DND-41 (cell line): ENCODE measurements around the gene MORN5.

Source experiments
- ATAC-seq: fragments of 200-7000 bp; cut with Tn5 transposase; 3 replicates; pipeline ENCODE4 v1.9.1; 2021; ENCODE audit warnings: low read depth; ENCODE audit not compliant: insufficient read depth
- DNase-seq: peaks from one replicate; pipeline ENCODE4 v3.0.0-alpha.2; 2020
- H2AFZ ChIP-seq: 2 replicates; pipeline ENCODE4 v1.6.0; 2012; ENCODE audit warnings: low read depth, low read length
- H3K27ac ChIP-seq: 2 replicates; pipeline ENCODE4 v1.5.1; 2012; ENCODE audit warnings: low read length, inconsistent platforms
- H3K27me3 ChIP-seq: fragments of 200-600 bp; sonication (generic); 2 replicates; pipeline ENCODE4 v1.6.0; 2012; ENCODE audit warnings: low read length, mild to moderate bottlenecking, inconsistent platforms; ENCODE audit not compliant: insufficient read depth, poor library complexity
- H3K36me3 ChIP-seq: 2 replicates; pipeline ENCODE4 v1.5.1; 2012; ENCODE audit warnings: low read length, inconsistent platforms; ENCODE audit not compliant: insufficient read depth
- H3K4me1 ChIP-seq: 2 replicates; pipeline ENCODE4 v1.5.1; 2012; ENCODE audit warnings: mild to moderate bottlenecking, low read length; ENCODE audit not compliant: insufficient read depth
- H3K4me2 ChIP-seq: 2 replicates; pipeline ENCODE4 v1.6.0; 2012; ENCODE audit warnings: mild to moderate bottlenecking, moderate library complexity, low read length, inconsistent platforms; ENCODE audit not compliant: insufficient read depth
- H3K4me3 ChIP-seq, 2 experiments: fragments of 200-600 bp in 1 of 2; shearing (Covaris generic) in 1 of 2; 2 replicates each; pipeline ENCODE4 v1.5.1; 2012 to 2016; ENCODE audit warnings: inconsistent platforms in 2 of 2, low read length in 2 of 2, mild to moderate bottlenecking in 2 of 2, low read depth in 1 of 2, moderate library complexity in 1 of 2
- H3K79me2 ChIP-seq: 2 replicates; pipeline ENCODE4 v1.6.0; 2012; ENCODE audit warnings: low read length, inconsistent platforms; ENCODE audit not compliant: insufficient read depth
- H3K9ac ChIP-seq: 2 replicates; pipeline ENCODE4 v1.6.0; 2012; ENCODE audit warnings: low read depth, mild to moderate bottlenecking, inconsistent platforms, low read length, moderate library complexity
- H3K9me3 ChIP-seq: 2 replicates; pipeline ENCODE4 v1.5.1; 2012; ENCODE audit warnings: low read length, moderate library complexity, mild to moderate bottlenecking, inconsistent platforms; ENCODE audit not compliant: insufficient read depth, severe bottlenecking
- H4K20me1 ChIP-seq: 2 replicates; pipeline ENCODE4 v1.6.0; 2012; ENCODE audit warnings: low read length; ENCODE audit not compliant: insufficient read depth
- CTCF ChIP-seq: IDR thresholded peaks from 2 replicates; pipeline ENCODE4 v1.5.1; 2012; ENCODE audit warnings: borderline replicate concordance, low read length, moderate library complexity, mild to moderate bottlenecking; ENCODE audit not compliant: poor library complexity, severe bottlenecking; ENCODE audit errors: extremely low read depth
- EZH2 ChIP-seq: IDR thresholded peaks from 3 replicates; pipeline ENCODE4 v1.6.1; 2012; ENCODE audit warnings: borderline replicate concordance, low read depth, mild to moderate bottlenecking, moderate library complexity, low read length, inconsistent platforms; ENCODE audit not compliant: severe bottlenecking

MORN5 gene

DNA sequence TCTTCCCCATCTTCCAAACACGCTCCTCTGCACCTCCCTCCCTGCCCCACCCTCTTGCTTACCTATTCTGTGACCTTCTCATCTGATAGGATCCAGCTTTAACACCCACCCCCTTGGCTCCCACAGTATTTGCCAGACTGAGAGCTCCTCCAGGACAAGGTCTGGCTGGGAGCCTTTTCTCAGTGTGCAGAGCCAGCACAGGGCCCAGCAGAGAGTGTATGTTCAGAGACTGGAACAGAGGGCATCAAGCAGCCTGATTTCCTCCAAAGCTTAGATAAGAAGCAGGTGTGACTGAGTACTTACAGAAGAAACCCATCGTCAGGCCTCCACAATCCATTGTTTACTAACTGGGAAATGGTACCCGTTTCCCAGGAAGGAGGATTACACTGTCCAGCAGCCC is 42.4 kb downstream of the MORN5 start:
- Histone ChIP-seq H4K20me1 (0 out of 2 replicates have a peak, but pooled peaks cover 3% of the 10 kb centered on the region), H3K79me2 (no peaks in the 10 kb centered on the region), H3K4me3 (no peak overlapping the region), H2AFZ (no peak overlapping the region), H3K27ac (no peak overlapping the region), H3K4me2 (no peak overlapping the region), H3K36me3 (no peaks in the 10 kb centered on the region), H3K4me1 (no peaks in the 10 kb centered on the region), H3K27me3 (no peaks in the 10 kb centered on the region), H3K9ac (no peak overlapping the region), H3K9me3 (no peaks in the 10 kb centered on the region)
- no peak for ATAC-seq
- no peak for DNase-seq
- TF ChIP-seq CTCF (no peak), EZH2 (no peak)

DNA sequence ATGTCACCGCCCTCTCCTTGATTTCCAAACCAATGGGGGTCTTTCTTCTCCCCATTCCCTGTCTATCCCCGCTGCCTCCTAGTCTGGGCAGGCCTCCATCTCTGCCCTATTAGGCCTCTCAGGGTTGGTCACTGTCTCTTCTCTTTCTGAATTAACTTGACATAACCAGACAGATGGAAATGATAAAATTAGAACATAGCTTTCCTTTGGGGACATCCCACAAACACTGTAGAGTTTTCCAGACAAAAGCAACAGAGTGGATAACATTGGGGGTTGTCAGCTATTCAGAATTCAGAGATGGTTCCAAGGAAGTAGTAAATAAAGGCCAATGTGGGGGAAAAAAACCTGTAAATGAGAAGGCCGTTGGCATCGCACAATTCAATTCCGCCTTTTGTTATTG is 44.3 kb downstream of the MORN5 start:
- no peak for DNase-seq

DNA sequence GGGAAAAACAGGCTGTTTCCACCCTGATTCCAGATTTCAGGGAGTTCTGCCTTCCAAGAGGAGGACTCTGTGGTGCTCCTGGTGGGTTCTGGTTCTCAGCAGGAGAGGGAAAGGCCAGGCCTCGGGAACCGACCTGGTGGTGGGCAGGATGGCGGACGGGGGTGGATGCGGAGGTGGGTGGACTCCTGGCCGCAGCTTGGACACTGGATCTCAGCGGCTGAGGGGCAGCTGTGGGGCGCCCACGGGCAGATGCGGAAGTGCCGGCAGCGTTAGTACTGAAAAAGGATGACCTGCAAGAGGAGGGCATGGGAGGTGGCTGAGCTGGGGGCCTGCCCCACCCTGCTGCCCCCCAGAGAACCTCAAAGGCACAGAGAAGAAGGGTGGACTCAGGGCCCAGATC is 44.8 kb downstream of the MORN5 start:
- TF ChIP-seq EZH2 (no peak), CTCF (no peak)
- ATAC-seq (no peak), DNase-seq (no peak)
- Histone ChIP-seq H2AFZ (no peak overlapping the region), H3K36me3 (no peaks in the 10 kb centered on the region), H3K27ac (no peak overlapping the region), H3K79me2 (no peaks in the 10 kb centered on the region), H3K4me2 (no peak overlapping the region), H3K4me1 (no peaks in the 10 kb centered on the region), H3K27me3 (peaks cover under 1% of the 10 kb centered on the region), H4K20me1 (0 out of 2 replicates have a peak, but pooled peaks cover 3% of the 10 kb centered on the region), H3K9ac (no peak overlapping the region), H3K9me3 (no peaks in the 10 kb centered on the region), H3K4me3 (no peak overlapping the region)

More for the DNA sequence above, 44.3 kb downstream of the MORN5 start:
- Histone ChIP-seq H3K9ac (no peak overlapping the region), H3K27me3 (no peaks in the 10 kb centered on the region), H3K36me3 (no peaks in the 10 kb centered on the region), H3K27ac (no peak overlapping the region), H3K4me1 (no peaks in the 10 kb centered on the region), H3K79me2 (no peaks in the 10 kb centered on the region), H4K20me1 (0 out of 2 replicates have a peak, but pooled peaks cover 3% of the 10 kb centered on the region), H2AFZ (no peak overlapping the region), H3K4me2 (no peak overlapping the region), H3K4me3 (no peak overlapping the region), H3K9me3 (no peaks in the 10 kb centered on the region)
- ATAC-seq: no peak
- no peak for TF ChIP-seq CTCF
- TF ChIP-seq EZH2: no peak

- Histone ChIP-seq H2AFZ (no peak overlapping the region), H3K4me3 (no peak overlapping the region), H3K9ac (no peak overlapping the region), H3K27me3 (peaks cover 2% of the 10 kb centered on the region), H3K36me3 (no peaks in the 10 kb centered on the region), H3K27ac (no peak overlapping the region), H3K4me1 (no peaks in the 10 kb centered on the region), H3K9me3 (no peaks in the 10 kb centered on the region), H3K4me2 (no peak overlapping the region), H3K79me2 (no peaks in the 10 kb centered on the region), H4K20me1 (0 out of 2 replicates have a peak, but pooled peaks cover 3% of the 10 kb centered on the region)
- no peak for DNase-seq
- no peak for TF ChIP-seq CTCF
- no peak for TF ChIP-seq EZH2
- ATAC-seq: no peak
Measured at GRCh38 chr9:122205176-122205575, 45.5 kb downstream of the MORN5 start.
